Panc1 (cell line): ENCODE data around the gene ROBO1. TPM values are rescaled to one million over a fixed set of nuclear protein-coding genes. Genes with fewer than 3 reads are reported as not detected.

ENCODE experiments used
- ATAC-seq: fragments of 200-7000 bp; cut with Tn5 transposase; 2 replicates; pipeline ENCODE4 v1.9.1; 2020; ENCODE audit warnings: mild to moderate bottlenecking, moderate library complexity
- BruUV-seq: library from RNA; stranded (reverse); fragments of 400-500 nt; replicated peaks from 2 replicates; lab custom pipeline; 2021; lab: Mats Ljungman, UMichigan
- CTCF ChIA-PET: fragments of 300-600 bp; sonication (Branson Sonifier 250); formaldehyde crosslinking; loops from one replicate; lab custom pipeline; 2022; ENCODE audit warnings: antibody characterized with exemption; lab: Charles Lee
- POLR2A ChIA-PET: fragments of 300-600 bp; sonication (Branson Sonifier 250); formaldehyde crosslinking; loops from one replicate; lab custom pipeline; 2022; ENCODE audit warnings: antibody characterized with exemption; lab: Charles Lee
- DNase-seq: peaks from one replicate; pipeline ENCODE4 v3.0.0-alpha.2; 2010; ENCODE audit warnings: low read depth, low spot score
- H3K27ac ChIP-seq: 2 replicates; pipeline ENCODE4 v1.5.1; 2011; ENCODE audit warnings: mild to moderate bottlenecking, low read length, inconsistent platforms
- H3K27me3 ChIP-seq: fragments of 200-500 bp; sonication (Bioruptor generic); 2 replicates; pipeline ENCODE4 v1.6.0; 2014; ENCODE audit warnings: low read length, inconsistent platforms; ENCODE audit not compliant: control insufficient read depth, insufficient read depth
- H3K36me3 ChIP-seq: fragments of 200-500 bp; sonication (Bioruptor generic); 2 replicates; pipeline ENCODE4 v1.5.1; 2014; ENCODE audit warnings: inconsistent platforms, mild to moderate bottlenecking, low read length, moderate library complexity; ENCODE audit not compliant: control insufficient read depth, insufficient read depth
- H3K4me1 ChIP-seq: 2 replicates; pipeline ENCODE4 v1.5.1; 2011; ENCODE audit warnings: inconsistent platforms, mild to moderate bottlenecking, low read length, moderate library complexity; ENCODE audit not compliant: control insufficient read depth, insufficient read depth
- H3K4me3 ChIP-seq, 2 experiments: 2 replicates each; pipeline ENCODE4 v1.5.1; 2011 to 2012; ENCODE audit warnings: low read depth in 2 of 2, low read length in 2 of 2, mild to moderate bottlenecking in 2 of 2, inconsistent platforms in 1 of 2, moderate library complexity in 1 of 2
- H3K9me3 ChIP-seq: fragments of 200-500 bp; sonication (Bioruptor generic); 2 replicates; pipeline ENCODE4 v1.5.1; 2014; ENCODE audit warnings: low read depth, mild to moderate bottlenecking, inconsistent platforms, low read length, moderate library complexity; ENCODE audit not compliant: control insufficient read depth, insufficient read depth
- CTCF ChIP-seq: fragments of 450-650 bp; IDR thresholded peaks from 2 replicates; pipeline ENCODE4 v1.5.1; 2017; ENCODE audit warnings: mild to moderate bottlenecking
- POLR2AphosphoS5 ChIP-seq: IDR thresholded peaks from 2 replicates; pipeline ENCODE4 v1.6.1; 2012; ENCODE audit warnings: mild to moderate bottlenecking, low read depth, low read length, moderate library complexity
- SIN3A ChIP-seq: IDR thresholded peaks from 2 replicates; pipeline ENCODE4 v1.6.1; 2012; ENCODE audit warnings: low read depth, mild to moderate bottlenecking, low read length, moderate library complexity, borderline replicate concordance; ENCODE audit not compliant: insufficient read depth
- TCF7L2 ChIP-seq: IDR thresholded peaks from 2 replicates; pipeline ENCODE4 v1.6.1; 2011; ENCODE audit warnings: mild to moderate bottlenecking, low read depth, low read length, inconsistent platforms
- in situ Hi-C: cut with HindIII; loops from 2 replicates; pipeline ENCODE4 v1.10.0; 2016; ENCODE audit warnings: low sequenced_read_pairs, low pct_unique_long_range_greater_than_20kb
- intact Hi-C: fragments of 100-400 bp; cut with micrococcal nuclease; formaldehyde crosslinking; loops from one replicate; pipeline ENCODE4 v1.10.0; 2022; ENCODE audit not compliant: unreplicated experiment
- total RNA-seq: library from RNA; stranded (reverse); gene quantifications from one replicate; pipeline ENCODE4 v1.2.1, GENCODE V29; 2021; ENCODE audit not compliant: unreplicated experiment
- TF ChIP-seq, protein P1 (sequence below), 2 experiments: IDR thresholded peaks; 2 replicates each; pipeline ENCODE4 v1.6.1; 2011 to 2012; ENCODE audit warnings: low read depth in 2 of 2, control low read depth in 1 of 2, low read length in 1 of 2, mild to moderate bottlenecking in 1 of 2, moderate library complexity in 1 of 2; ENCODE audit not compliant: insufficient read depth in 1 of 2

The ROBO1 gene
- total RNA-seq, 1 experiment from 2014 or later: 61.6 TPM

DNA sequence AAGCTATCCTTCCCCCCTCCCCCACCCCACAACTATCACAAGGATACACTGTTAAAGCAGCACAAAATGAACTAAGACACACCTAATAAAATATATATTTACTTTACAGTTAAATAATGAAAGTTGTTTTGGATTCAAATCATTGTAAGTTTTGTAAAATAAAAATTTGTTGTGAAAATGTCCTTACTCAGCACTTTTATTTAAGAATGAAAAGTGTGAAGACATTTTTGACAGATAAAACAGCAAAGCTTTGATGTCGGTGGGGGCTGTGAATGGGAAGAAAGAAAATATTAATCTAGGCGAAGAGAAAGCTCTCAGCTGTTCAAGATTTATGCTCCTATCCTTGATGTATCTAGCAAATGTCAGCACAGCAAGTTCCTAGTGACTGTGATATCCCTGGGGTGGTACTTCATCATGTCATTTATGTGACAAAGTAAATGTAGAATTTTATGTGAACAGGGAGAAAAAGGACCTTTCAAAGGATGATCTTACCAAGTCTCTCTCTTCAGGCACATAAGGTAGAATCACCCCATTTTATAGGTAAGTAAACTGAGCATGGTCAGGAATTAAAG is 216.4 kb downstream of the ROBO1 start:
- H3K4me3 ChIP-seq: no peak overlapping the region
- ATAC-seq (no peak), DNase-seq (no peak)
- H3K36me3 ChIP-seq: no peaks in the 10 kb centered on the region
- intact Hi-C loops (no loop called here), in situ Hi-C loops (no loop called here)
- no TSS peak for BruUV-seq
- TF ChIP-seq CTCF (no peak), POLR2AphosphoS5 (no peak), SIN3A (no peak), TCF7L2 (no peak)
- TF ChIP-seq, protein P1, sequence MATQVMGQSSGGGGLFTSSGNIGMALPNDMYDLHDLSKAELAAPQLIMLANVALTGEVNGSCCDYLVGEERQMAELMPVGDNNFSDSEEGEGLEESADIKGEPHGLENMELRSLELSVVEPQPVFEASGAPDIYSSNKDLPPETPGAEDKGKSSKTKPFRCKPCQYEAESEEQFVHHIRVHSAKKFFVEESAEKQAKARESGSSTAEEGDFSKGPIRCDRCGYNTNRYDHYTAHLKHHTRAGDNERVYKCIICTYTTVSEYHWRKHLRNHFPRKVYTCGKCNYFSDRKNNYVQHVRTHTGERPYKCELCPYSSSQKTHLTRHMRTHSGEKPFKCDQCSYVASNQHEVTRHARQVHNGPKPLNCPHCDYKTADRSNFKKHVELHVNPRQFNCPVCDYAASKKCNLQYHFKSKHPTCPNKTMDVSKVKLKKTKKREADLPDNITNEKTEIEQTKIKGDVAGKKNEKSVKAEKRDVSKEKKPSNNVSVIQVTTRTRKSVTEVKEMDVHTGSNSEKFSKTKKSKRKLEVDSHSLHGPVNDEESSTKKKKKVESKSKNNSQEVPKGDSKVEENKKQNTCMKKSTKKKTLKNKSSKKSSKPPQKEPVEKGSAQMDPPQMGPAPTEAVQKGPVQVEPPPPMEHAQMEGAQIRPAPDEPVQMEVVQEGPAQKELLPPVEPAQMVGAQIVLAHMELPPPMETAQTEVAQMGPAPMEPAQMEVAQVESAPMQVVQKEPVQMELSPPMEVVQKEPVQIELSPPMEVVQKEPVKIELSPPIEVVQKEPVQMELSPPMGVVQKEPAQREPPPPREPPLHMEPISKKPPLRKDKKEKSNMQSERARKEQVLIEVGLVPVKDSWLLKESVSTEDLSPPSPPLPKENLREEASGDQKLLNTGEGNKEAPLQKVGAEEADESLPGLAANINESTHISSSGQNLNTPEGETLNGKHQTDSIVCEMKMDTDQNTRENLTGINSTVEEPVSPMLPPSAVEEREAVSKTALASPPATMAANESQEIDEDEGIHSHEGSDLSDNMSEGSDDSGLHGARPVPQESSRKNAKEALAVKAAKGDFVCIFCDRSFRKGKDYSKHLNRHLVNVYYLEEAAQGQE (IDR thresholded peaks at IDR 0.05; ENCODE audit: insufficient read depth in 1 of 2, low read depth in 2 of 2, low read length in 1 of 2): no peak
- CTCF ChIA-PET: no interaction called here
- no peaks in the 10 kb centered on the region for H3K27me3 ChIP-seq
- POLR2A ChIA-PET: no interaction called here
- H3K4me1 ChIP-seq: no peaks in the 10 kb centered on the region
- no peaks in the 10 kb centered on the region for H3K9me3 ChIP-seq
- H3K27ac ChIP-seq: no peak overlapping the region

- Histone ChIP-seq H3K9me3 (no peaks in the 10 kb centered on the region), H3K27ac (no peak overlapping the region), H3K4me3 (no peak overlapping the region), H3K36me3 (no peaks in the 10 kb centered on the region), H3K27me3 (no peaks in the 10 kb centered on the region), H3K4me1 (no peaks in the 10 kb centered on the region)
- CTCF ChIA-PET: no interaction called here
- no TSS peak for BruUV-seq
- in situ Hi-C loops (no loop called here), intact Hi-C loops (loop anchor here (1.0 kb wide), 1 partner anchor 15 kb away; no protein-coding TSS in a partner anchor)
- POLR2A ChIA-PET: no interaction called here
- ATAC-seq (no peak), DNase-seq (no peak)
- TF ChIP-seq TCF7L2 (no peak), CTCF (no peak), POLR2AphosphoS5 (no peak), SIN3A (no peak)
Measured at GRCh38 chr3:79543218-79543982, 224.4 kb downstream of the ROBO1 start.
